Panc1 (cell line): ENCODE measurements around the gene CTDSPL2. TPM values are rescaled to one million over a fixed set of nuclear protein-coding genes. Genes with fewer than 3 reads are reported as not detected.

Source experiments
- ATAC-seq: fragments of 200-7000 bp; cut with Tn5 transposase; 2 replicates; pipeline ENCODE4 v1.9.1; 2020; ENCODE audit warnings: mild to moderate bottlenecking, moderate library complexity
- BruUV-seq: library from RNA; stranded (reverse); fragments of 400-500 nt; replicated peaks from 2 replicates; lab custom pipeline; 2021; lab: Mats Ljungman, UMichigan
- CTCF ChIA-PET: fragments of 300-600 bp; sonication (Branson Sonifier 250); formaldehyde crosslinking; loops from one replicate; lab custom pipeline; 2022; ENCODE audit warnings: antibody characterized with exemption; lab: Charles Lee
- POLR2A ChIA-PET: fragments of 300-600 bp; sonication (Branson Sonifier 250); formaldehyde crosslinking; loops from one replicate; lab custom pipeline; 2022; ENCODE audit warnings: antibody characterized with exemption; lab: Charles Lee
- DNase-seq: peaks from one replicate; pipeline ENCODE4 v3.0.0-alpha.2; 2010; ENCODE audit warnings: low read depth, low spot score
- H3K27ac ChIP-seq: 2 replicates; pipeline ENCODE4 v1.5.1; 2011; ENCODE audit warnings: mild to moderate bottlenecking, low read length, inconsistent platforms
- H3K27me3 ChIP-seq: fragments of 200-500 bp; sonication (Bioruptor generic); 2 replicates; pipeline ENCODE4 v1.6.0; 2014; ENCODE audit warnings: low read length, inconsistent platforms; ENCODE audit not compliant: control insufficient read depth, insufficient read depth
- H3K36me3 ChIP-seq: fragments of 200-500 bp; sonication (Bioruptor generic); 2 replicates; pipeline ENCODE4 v1.5.1; 2014; ENCODE audit warnings: inconsistent platforms, mild to moderate bottlenecking, low read length, moderate library complexity; ENCODE audit not compliant: control insufficient read depth, insufficient read depth
- H3K4me1 ChIP-seq: 2 replicates; pipeline ENCODE4 v1.5.1; 2011; ENCODE audit warnings: inconsistent platforms, mild to moderate bottlenecking, low read length, moderate library complexity; ENCODE audit not compliant: control insufficient read depth, insufficient read depth
- H3K4me3 ChIP-seq, 2 experiments: 2 replicates each; pipeline ENCODE4 v1.5.1; 2011 to 2012; ENCODE audit warnings: low read depth in 2 of 2, low read length in 2 of 2, mild to moderate bottlenecking in 2 of 2, inconsistent platforms in 1 of 2, moderate library complexity in 1 of 2
- H3K9me3 ChIP-seq: fragments of 200-500 bp; sonication (Bioruptor generic); 2 replicates; pipeline ENCODE4 v1.5.1; 2014; ENCODE audit warnings: low read depth, mild to moderate bottlenecking, inconsistent platforms, low read length, moderate library complexity; ENCODE audit not compliant: control insufficient read depth, insufficient read depth
- POLR2AphosphoS5 ChIP-seq: IDR thresholded peaks from 2 replicates; pipeline ENCODE4 v1.6.1; 2012; ENCODE audit warnings: mild to moderate bottlenecking, low read depth, low read length, moderate library complexity
- REST ChIP-seq, 2 experiments: IDR thresholded peaks; 2 replicates each; pipeline ENCODE4 v1.6.1; 2011 to 2012; ENCODE audit warnings: low read depth in 2 of 2, control low read depth in 1 of 2, low read length in 1 of 2, mild to moderate bottlenecking in 1 of 2, moderate library complexity in 1 of 2; ENCODE audit not compliant: insufficient read depth in 1 of 2
- SIN3A ChIP-seq: IDR thresholded peaks from 2 replicates; pipeline ENCODE4 v1.6.1; 2012; ENCODE audit warnings: low read depth, mild to moderate bottlenecking, low read length, moderate library complexity, borderline replicate concordance; ENCODE audit not compliant: insufficient read depth
- TCF7L2 ChIP-seq: IDR thresholded peaks from 2 replicates; pipeline ENCODE4 v1.6.1; 2011; ENCODE audit warnings: mild to moderate bottlenecking, low read depth, low read length, inconsistent platforms
- in situ Hi-C: cut with HindIII; loops from 2 replicates; pipeline ENCODE4 v1.10.0; 2016; ENCODE audit warnings: low sequenced_read_pairs, low pct_unique_long_range_greater_than_20kb
- intact Hi-C: fragments of 100-400 bp; cut with micrococcal nuclease; formaldehyde crosslinking; loops from one replicate; pipeline ENCODE4 v1.10.0; 2022; ENCODE audit not compliant: unreplicated experiment
- total RNA-seq: library from RNA; stranded (reverse); gene quantifications from one replicate; pipeline ENCODE4 v1.2.1, GENCODE V29; 2021; ENCODE audit not compliant: unreplicated experiment
- TF ChIP-seq, protein P1 (sequence below): fragments of 450-650 bp; IDR thresholded peaks from 2 replicates; pipeline ENCODE4 v1.5.1; 2017; ENCODE audit warnings: mild to moderate bottlenecking

Gene CTDSPL2
- total RNA-seq, 1 experiment from 2014 or later: 70.6 TPM

DNA sequence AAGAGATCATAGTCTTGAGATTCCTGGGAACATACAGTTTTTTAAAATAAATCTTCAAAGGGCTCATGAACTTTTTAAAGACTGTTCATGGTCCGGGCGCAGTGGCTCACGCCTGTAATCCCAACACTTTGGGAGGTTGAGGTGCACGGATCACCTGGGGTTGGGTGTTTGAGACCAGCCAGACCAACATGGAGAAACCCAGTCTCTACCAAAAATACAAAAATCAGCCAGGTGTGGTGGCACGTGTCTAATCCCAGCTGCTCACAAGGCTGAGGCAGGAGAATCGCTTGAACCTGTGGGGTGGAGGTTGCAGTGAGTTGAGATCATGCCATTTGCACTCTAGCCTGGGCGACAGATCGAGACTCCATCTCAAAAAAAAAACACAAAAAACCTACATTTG, 68.1 kb downstream of the CTDSPL2 start:
- ATAC-seq (no peak), DNase-seq (no peak)
- Histone ChIP-seq H3K27me3 (no peaks in the 10 kb centered on the region), H3K9me3 (no peaks in the 10 kb centered on the region), H3K4me3 (no peak overlapping the region), H3K4me1 (no peaks in the 10 kb centered on the region), H3K27ac (no peak overlapping the region), H3K36me3 (peaks cover 20% of the 10 kb centered on the region)
- CTCF ChIA-PET: no interaction called here
- in situ Hi-C loops: no loop called here
- no TSS peak for BruUV-seq
- POLR2A ChIA-PET: no interaction called here
- intact Hi-C loops: no loop called here
- TF ChIP-seq POLR2AphosphoS5: no peak
- no peak for TF ChIP-seq SIN3A
- TF ChIP-seq, protein P1, sequence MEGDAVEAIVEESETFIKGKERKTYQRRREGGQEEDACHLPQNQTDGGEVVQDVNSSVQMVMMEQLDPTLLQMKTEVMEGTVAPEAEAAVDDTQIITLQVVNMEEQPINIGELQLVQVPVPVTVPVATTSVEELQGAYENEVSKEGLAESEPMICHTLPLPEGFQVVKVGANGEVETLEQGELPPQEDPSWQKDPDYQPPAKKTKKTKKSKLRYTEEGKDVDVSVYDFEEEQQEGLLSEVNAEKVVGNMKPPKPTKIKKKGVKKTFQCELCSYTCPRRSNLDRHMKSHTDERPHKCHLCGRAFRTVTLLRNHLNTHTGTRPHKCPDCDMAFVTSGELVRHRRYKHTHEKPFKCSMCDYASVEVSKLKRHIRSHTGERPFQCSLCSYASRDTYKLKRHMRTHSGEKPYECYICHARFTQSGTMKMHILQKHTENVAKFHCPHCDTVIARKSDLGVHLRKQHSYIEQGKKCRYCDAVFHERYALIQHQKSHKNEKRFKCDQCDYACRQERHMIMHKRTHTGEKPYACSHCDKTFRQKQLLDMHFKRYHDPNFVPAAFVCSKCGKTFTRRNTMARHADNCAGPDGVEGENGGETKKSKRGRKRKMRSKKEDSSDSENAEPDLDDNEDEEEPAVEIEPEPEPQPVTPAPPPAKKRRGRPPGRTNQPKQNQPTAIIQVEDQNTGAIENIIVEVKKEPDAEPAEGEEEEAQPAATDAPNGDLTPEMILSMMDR: no peak
- no peak for TF ChIP-seq REST (IDR thresholded peaks at IDR 0.05; ENCODE audit: insufficient read depth in 1 of 2, low read depth in 2 of 2, low read length in 1 of 2)
- TF ChIP-seq TCF7L2: no peak

DNA sequence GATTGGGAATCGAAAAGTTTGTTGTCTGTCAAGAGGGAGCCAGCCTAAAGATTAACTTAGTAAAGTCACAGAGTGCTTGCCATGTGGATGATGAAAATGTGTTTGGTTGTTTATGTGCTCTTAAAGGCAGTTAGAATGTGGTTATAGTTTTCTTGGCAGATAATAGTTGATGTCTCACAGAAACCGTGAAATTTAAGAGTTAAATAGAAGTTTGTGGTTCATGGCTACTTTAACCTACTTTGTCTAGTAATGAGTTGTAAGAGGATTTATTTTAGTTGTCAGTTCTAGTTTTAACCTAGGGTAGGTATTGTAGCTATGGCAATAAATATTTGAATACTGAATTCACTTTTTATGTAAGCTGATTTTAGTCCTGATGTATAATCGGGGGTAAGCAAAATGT, 73.1 kb downstream of the CTDSPL2 start:
- no peak for DNase-seq
- TF ChIP-seq POLR2AphosphoS5 (no peak), REST (IDR thresholded peaks at IDR 0.05; ENCODE audit: insufficient read depth in 1 of 2, low read depth in 2 of 2, low read length in 1 of 2) (no peak), TCF7L2 (no peak), SIN3A (no peak)
- TF ChIP-seq, protein P1: no peak
- no peak for ATAC-seq
- BruUV-seq: no TSS peak
- CTCF ChIA-PET: no interaction called here
- no peak overlapping the region for H3K4me3 ChIP-seq
- H3K36me3 ChIP-seq: peaks cover 26% of the 10 kb centered on the region
- intact Hi-C loops (no loop called here), in situ Hi-C loops (no loop called here)
- no peaks in the 10 kb centered on the region for H3K9me3 ChIP-seq
- POLR2A ChIA-PET: no interaction called here
- no peaks in the 10 kb centered on the region for H3K27me3 ChIP-seq
- no peaks in the 10 kb centered on the region for H3K4me1 ChIP-seq
- H3K27ac ChIP-seq: no peak overlapping the region
